ENCODE results near the gene SPATS2L.

SPATS2L gene

DNA sequence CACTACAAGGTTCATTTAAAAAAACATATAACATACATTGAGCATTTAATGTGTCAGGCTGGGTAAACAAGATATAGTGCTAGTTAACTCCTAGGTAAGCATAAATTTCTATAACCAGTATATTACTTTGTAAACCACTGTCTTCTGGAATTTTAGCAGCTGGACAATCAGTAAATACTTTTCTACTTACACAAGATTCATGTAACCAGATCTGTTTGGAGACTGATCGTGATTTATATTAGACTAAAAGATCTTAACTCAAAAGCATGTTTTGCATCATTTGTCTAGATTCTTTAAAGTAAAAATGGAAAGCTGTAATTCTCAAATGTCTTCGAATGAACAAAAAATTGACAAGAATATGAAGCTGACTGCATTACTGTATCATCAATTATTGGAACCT lies 218.6 kb downstream of the SPATS2L start:
- no peak for DNase-seq

GRCh38 chr2:200525551-200525881 lies 219.0 kb downstream of the SPATS2L start:
- DNase-seq, result no peak

GRCh38 chr2:200525882-200526651 lies 219.6 kb downstream of the SPATS2L start, which contains the start of gene SGO2:
TSS of gene SGO2 (plus strand) at chr2:200526207. CDS start at chr2:200532976, 6,769 bp downstream.
- peak; percentile 82 to 96 for DNase-seq

GRCh38 chr2:200528228-200528627 lies 221.7 kb downstream of the SPATS2L start:
- no peak for DNase-seq
